Keratinocyte (primary cell): ENCODE data around the gene MARCOL.

Experiments used
- EZH2 ChIP-seq: IDR thresholded peaks from one replicate; pipeline ENCODE4 v1.6.1; 2012; ENCODE audit warnings: inconsistent platforms, mild to moderate bottlenecking, low read length, moderate library complexity
- TF ChIP-seq, protein P1 (sequence below), 3 experiments: IDR thresholded peaks in 1 of 3; conservative IDR thresholded peaks in 1 of 3; optimal IDR thresholded peaks in 1 of 3; 2 replicates in 2 of 3; 3 replicates in 1 of 3; pipeline versions ENCODE3 to v1.5.1; 2011; ENCODE audit warnings: low read length in 3 of 3, mild to moderate bottlenecking in 3 of 3, moderate library complexity in 2 of 3, control low read depth in 1 of 3, inconsistent platforms in 1 of 3; ENCODE audit not compliant: insufficient read depth in 2 of 3; ENCODE audit errors: extremely low read depth in 1 of 3

GRCh38 chr5:148237785-148238417 is 424 bp upstream of the MARCOL start:
- TF ChIP-seq, protein P1, sequence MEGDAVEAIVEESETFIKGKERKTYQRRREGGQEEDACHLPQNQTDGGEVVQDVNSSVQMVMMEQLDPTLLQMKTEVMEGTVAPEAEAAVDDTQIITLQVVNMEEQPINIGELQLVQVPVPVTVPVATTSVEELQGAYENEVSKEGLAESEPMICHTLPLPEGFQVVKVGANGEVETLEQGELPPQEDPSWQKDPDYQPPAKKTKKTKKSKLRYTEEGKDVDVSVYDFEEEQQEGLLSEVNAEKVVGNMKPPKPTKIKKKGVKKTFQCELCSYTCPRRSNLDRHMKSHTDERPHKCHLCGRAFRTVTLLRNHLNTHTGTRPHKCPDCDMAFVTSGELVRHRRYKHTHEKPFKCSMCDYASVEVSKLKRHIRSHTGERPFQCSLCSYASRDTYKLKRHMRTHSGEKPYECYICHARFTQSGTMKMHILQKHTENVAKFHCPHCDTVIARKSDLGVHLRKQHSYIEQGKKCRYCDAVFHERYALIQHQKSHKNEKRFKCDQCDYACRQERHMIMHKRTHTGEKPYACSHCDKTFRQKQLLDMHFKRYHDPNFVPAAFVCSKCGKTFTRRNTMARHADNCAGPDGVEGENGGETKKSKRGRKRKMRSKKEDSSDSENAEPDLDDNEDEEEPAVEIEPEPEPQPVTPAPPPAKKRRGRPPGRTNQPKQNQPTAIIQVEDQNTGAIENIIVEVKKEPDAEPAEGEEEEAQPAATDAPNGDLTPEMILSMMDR (optimal IDR thresholded peaks at IDR 0.05 in 1 of 3, IDR thresholded peaks at IDR 0.05 in 1 of 3, conservative IDR thresholded peaks at IDR 0.05 in 1 of 3; ENCODE audit: extremely low read depth in 1 of 3, insufficient read depth in 2 of 3, low read length in 3 of 3), result no peak
- no peak for TF ChIP-seq EZH2
